HG03045 (cell line): ENCODE data around the gene SLC25A29.
"Not testable (repeated sequence)": the region's sequence is repeated elsewhere in the genome, so short reads cannot be mapped to it uniquely, and the experiment has no call there.

Experiments
- ATAC-seq: cut with Tn5 transposase; IDR thresholded peaks from one replicate; pipeline ENCODE4 v1.9.1; 2021; ENCODE audit warnings: mild to moderate bottlenecking, moderate library complexity; ENCODE audit not compliant: unreplicated experiment

SLC25A29 gene

GRCh38 chr14:100294963-100295330 lies 11.3 kb downstream of the SLC25A29 start:
- ATAC-seq = no peak

- no peak for ATAC-seq
Measured at GRCh38 chr14:100294213-100294962, 11.9 kb downstream of the SLC25A29 start.

GRCh38 chr14:100293497-100294212 lies 12.6 kb downstream of the SLC25A29 start:
- no peak for ATAC-seq

- ATAC-seq = no peak
Measured at GRCh38 chr14:100292776-100293461, 13.3 kb downstream of the SLC25A29 start.

GRCh38 chr14:100292301-100292775 lies 13.9 kb downstream of the SLC25A29 start:
- no peak for ATAC-seq

- no peak for ATAC-seq
Measured at GRCh38 chr14:100291305-100292075, 14.8 kb downstream of the SLC25A29 start.

GRCh38 chr14:100290607-100291304 lies 15.5 kb downstream of the SLC25A29 start:
- ATAC-seq = no peak

GRCh38 chr14:100289916-100290606 lies 16.2 kb downstream of the SLC25A29 start:
- ATAC-seq = no peak

- ATAC-seq = no peak
Measured at GRCh38 chr14:100288382-100289185, 17.7 kb downstream of the SLC25A29 start.

- not testable (repeated sequence) for ATAC-seq
Measured at GRCh38 chr14:100287998-100288295, 18.3 kb downstream of the SLC25A29 start.

GRCh38 chr14:100287202-100287997 lies 18.8 kb downstream of the SLC25A29 start:
- ATAC-seq = no peak

- ATAC-seq = no peak
Measured at GRCh38 chr14:100286484-100287191, 19.6 kb downstream of the SLC25A29 start.

GRCh38 chr14:100285913-100286400 lies 20.3 kb downstream of the SLC25A29 start:
- no peak for ATAC-seq

- ATAC-seq = peak; percentile 86
Measured at GRCh38 chr14:100285021-100285912, 21.0 kb downstream of the SLC25A29 start.

GRCh38 chr14:100283984-100284881 lies 22.0 kb downstream of the SLC25A29 start:
- ATAC-seq = no peak
